Neural cell (in vitro differentiated cells): Measurements from ENCODE around the gene MVB12A. TPM values are rescaled to one million over a fixed set of nuclear protein-coding genes. Genes with fewer than 3 reads are reported as not detected.
A peak's percentile ranks its signal among the peaks of the same experiment; 100 is the strongest.

Experiments used
- H2AFZ ChIP-seq: fragments of 200-600, 300-800 bp; sonication (generic), shearing (Covaris generic); 2 replicates; pipeline ENCODE4 v1.6.0; 2014; ENCODE audit warnings: low read depth, mild to moderate bottlenecking, antibody characterized with exemption, low read length, moderate library complexity
- H3F3A ChIP-seq: fragments of 200-600 bp; shearing (Covaris generic); 2 replicates; pipeline ENCODE4 v1.6.1; 2016; ENCODE audit warnings: mild to moderate bottlenecking, moderate library complexity, mixed read lengths, antibody characterized with exemption, low read length; ENCODE audit not compliant: insufficient read depth, poor library complexity, severe bottlenecking
- H3K27ac ChIP-seq: fragments of 200-600, 300-800 bp; sonication (generic), shearing (Covaris generic); 2 replicates; pipeline ENCODE4 v1.5.1; 2014; ENCODE audit warnings: mild to moderate bottlenecking, low read length, moderate library complexity
- H3K27me3 ChIP-seq: fragments of 300-800, 200-600 bp; sonication (generic), shearing (Covaris generic); 2 replicates; pipeline ENCODE4 v1.6.0; 2014; ENCODE audit warnings: mild to moderate bottlenecking, low read depth, low read length, moderate library complexity; ENCODE audit not compliant: insufficient read depth
- H3K36me3 ChIP-seq: fragments of 300-800, 200-600 bp; sonication (generic), shearing (Covaris generic); 2 replicates; pipeline ENCODE4 v1.5.1; 2014; ENCODE audit warnings: mild to moderate bottlenecking, antibody characterized with exemption, low read length, moderate library complexity; ENCODE audit not compliant: insufficient read depth
- H3K4me2 ChIP-seq: fragments of 300-800, 200-600 bp; sonication (generic), shearing (Covaris generic); 2 replicates; pipeline ENCODE4 v1.6.0; 2014; ENCODE audit warnings: mild to moderate bottlenecking, low read length
- H3K4me3 ChIP-seq: fragments of 300-800, 200-600 bp; sonication (generic), shearing (Covaris generic); 2 replicates; pipeline ENCODE4 v1.5.1; 2014; ENCODE audit warnings: mild to moderate bottlenecking, low read length, moderate library complexity
- H3K79me2 ChIP-seq: fragments of 200-600 bp; shearing (Covaris generic); replicated peaks from 2 replicates; pipeline ENCODE4 v1.6.0; 2014; ENCODE audit warnings: mild to moderate bottlenecking, low read length, moderate library complexity; ENCODE audit not compliant: insufficient read depth
- H3K9ac ChIP-seq: fragments of 300-800, 200-600 bp; sonication (generic), shearing (Covaris generic); 2 replicates; pipeline ENCODE4 v1.6.1; 2016; ENCODE audit warnings: mild to moderate bottlenecking, low read length, mixed read lengths
- H3K9me2 ChIP-seq: fragments of 200-600 bp; shearing (Covaris generic); 2 replicates; pipeline ENCODE4 v1.6.1; 2016; ENCODE audit warnings: mild to moderate bottlenecking, low read length, mixed read lengths; ENCODE audit not compliant: insufficient read depth
- H3K9me3 ChIP-seq: fragments of 200-600, 300-800 bp; sonication (generic), shearing (Covaris generic); 2 replicates; pipeline ENCODE4 v1.6.1; 2016; ENCODE audit warnings: mild to moderate bottlenecking, mixed run types, low read length, moderate library complexity, mixed read lengths
- H4K20me1 ChIP-seq: fragments of 200-600 bp; shearing (Covaris generic); 2 replicates; pipeline ENCODE4 v1.6.1; 2016; ENCODE audit warnings: mild to moderate bottlenecking, mixed run types; ENCODE audit not compliant: insufficient read depth
- CTCF ChIP-seq: fragments of 450-650 bp; IDR thresholded peaks from 2 replicates; pipeline ENCODE4 v1.5.1; 2014; ENCODE audit warnings: antibody characterized with exemption, mild to moderate bottlenecking, moderate library complexity; ENCODE audit not compliant: poor library complexity, severe bottlenecking
- EP300 ChIP-seq: fragments of 450-650 bp; conservative IDR thresholded peaks from 2 replicates; pipeline ENCODE4 v1.6.1; 2014; ENCODE audit warnings: antibody characterized with exemption, mild to moderate bottlenecking, moderate library complexity; ENCODE audit not compliant: poor library complexity, severe bottlenecking
- EZH2 ChIP-seq: fragments of 200-600, 300-800 bp; shearing (Covaris generic), sonication (generic); IDR thresholded peaks from 2 replicates; pipeline ENCODE4 v1.6.1; 2014; ENCODE audit warnings: antibody characterized with exemption, low read length, borderline replicate concordance, mild to moderate bottlenecking; ENCODE audit not compliant: insufficient read depth, poor library complexity, severe bottlenecking
- MXI1 ChIP-seq: fragments of 450-650 bp; conservative IDR thresholded peaks from 2 replicates; pipeline ENCODE4 v1.6.1; 2014; ENCODE audit warnings: antibody characterized with exemption, mild to moderate bottlenecking; ENCODE audit not compliant: poor library complexity, severe bottlenecking
- POLR2AphosphoS5 ChIP-seq: IDR thresholded peaks from 2 replicates; pipeline ENCODE4 v1.6.1; 2012
- RAD21 ChIP-seq: fragments of 450-650 bp; conservative IDR thresholded peaks from 2 replicates; pipeline ENCODE4 v1.6.1; 2014; ENCODE audit warnings: antibody characterized with exemption, mild to moderate bottlenecking, moderate library complexity
- SMC3 ChIP-seq: fragments of 450-650 bp; conservative IDR thresholded peaks from 2 replicates; pipeline ENCODE4 v1.6.1; 2014; ENCODE audit warnings: antibody characterized with exemption, mild to moderate bottlenecking, moderate library complexity; ENCODE audit not compliant: poor library complexity
- TAF1 ChIP-seq: IDR thresholded peaks from 2 replicates; pipeline ENCODE4 v1.6.1; 2012; ENCODE audit warnings: low read depth
- polyA plus RNA-seq: library from polyadenylated mRNA; depleted of rRNA; stranded (reverse); fragments of >200 nt; gene quantifications from 2 replicates; pipeline ENCODE4 v1.2.3, GENCODE V29; 2014
- TF ChIP-seq, protein P1 (sequence below): IDR thresholded peaks from 2 replicates; pipeline ENCODE4 v1.6.1; 2012; ENCODE audit warnings: borderline replicate concordance

MVB12A gene
- polyA plus RNA-seq, 1 donor from 2014 or later = 43.8 TPM

GRCh38 chr19:17470068-17470841, 50.4 kb downstream of the MVB12A start, which contains the start of gene SLC27A1:
Gene SLC27A1, plus strand, starts transcription at chr19:17470524. Its CDS starts 17 bp downstream, at chr19:17470541.
- peak; percentile 16 for TF ChIP-seq EP300
- TF ChIP-seq EZH2 = no peak
- TF ChIP-seq RAD21 = no peak
- TF ChIP-seq, protein P1, sequence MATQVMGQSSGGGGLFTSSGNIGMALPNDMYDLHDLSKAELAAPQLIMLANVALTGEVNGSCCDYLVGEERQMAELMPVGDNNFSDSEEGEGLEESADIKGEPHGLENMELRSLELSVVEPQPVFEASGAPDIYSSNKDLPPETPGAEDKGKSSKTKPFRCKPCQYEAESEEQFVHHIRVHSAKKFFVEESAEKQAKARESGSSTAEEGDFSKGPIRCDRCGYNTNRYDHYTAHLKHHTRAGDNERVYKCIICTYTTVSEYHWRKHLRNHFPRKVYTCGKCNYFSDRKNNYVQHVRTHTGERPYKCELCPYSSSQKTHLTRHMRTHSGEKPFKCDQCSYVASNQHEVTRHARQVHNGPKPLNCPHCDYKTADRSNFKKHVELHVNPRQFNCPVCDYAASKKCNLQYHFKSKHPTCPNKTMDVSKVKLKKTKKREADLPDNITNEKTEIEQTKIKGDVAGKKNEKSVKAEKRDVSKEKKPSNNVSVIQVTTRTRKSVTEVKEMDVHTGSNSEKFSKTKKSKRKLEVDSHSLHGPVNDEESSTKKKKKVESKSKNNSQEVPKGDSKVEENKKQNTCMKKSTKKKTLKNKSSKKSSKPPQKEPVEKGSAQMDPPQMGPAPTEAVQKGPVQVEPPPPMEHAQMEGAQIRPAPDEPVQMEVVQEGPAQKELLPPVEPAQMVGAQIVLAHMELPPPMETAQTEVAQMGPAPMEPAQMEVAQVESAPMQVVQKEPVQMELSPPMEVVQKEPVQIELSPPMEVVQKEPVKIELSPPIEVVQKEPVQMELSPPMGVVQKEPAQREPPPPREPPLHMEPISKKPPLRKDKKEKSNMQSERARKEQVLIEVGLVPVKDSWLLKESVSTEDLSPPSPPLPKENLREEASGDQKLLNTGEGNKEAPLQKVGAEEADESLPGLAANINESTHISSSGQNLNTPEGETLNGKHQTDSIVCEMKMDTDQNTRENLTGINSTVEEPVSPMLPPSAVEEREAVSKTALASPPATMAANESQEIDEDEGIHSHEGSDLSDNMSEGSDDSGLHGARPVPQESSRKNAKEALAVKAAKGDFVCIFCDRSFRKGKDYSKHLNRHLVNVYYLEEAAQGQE = peak; percentile 68
- TF ChIP-seq TAF1 = peak; percentile 42
- peak; percentile 58 for TF ChIP-seq MXI1
- TF ChIP-seq CTCF = no peak
- TF ChIP-seq SMC3 = no peak
- TF ChIP-seq POLR2AphosphoS5 = peak; percentile 78
- Histone ChIP-seq H3K4me2 (peak within 1 kb of the TSS; percentile 61), H3K9me2 (no peaks in the 10 kb centered on the region), H3K27ac (peak within 1 kb of the TSS; percentile 65), H3F3A (no peaks in the 10 kb centered on the region), H3K36me3 (no peaks in the 10 kb centered on the region), H3K9me3 (no peaks in the 10 kb centered on the region), H3K79me2 (peaks cover 5% of the 10 kb centered on the region), H2AFZ (peak within 1 kb of the TSS; percentile 75), H4K20me1 (no peaks in the 10 kb centered on the region), H3K4me3 (peak within 1 kb of the TSS; percentile 80), H3K9ac (peak within 1 kb of the TSS; percentile 82), H3K27me3 (no peaks in the 10 kb centered on the region)

DNA sequence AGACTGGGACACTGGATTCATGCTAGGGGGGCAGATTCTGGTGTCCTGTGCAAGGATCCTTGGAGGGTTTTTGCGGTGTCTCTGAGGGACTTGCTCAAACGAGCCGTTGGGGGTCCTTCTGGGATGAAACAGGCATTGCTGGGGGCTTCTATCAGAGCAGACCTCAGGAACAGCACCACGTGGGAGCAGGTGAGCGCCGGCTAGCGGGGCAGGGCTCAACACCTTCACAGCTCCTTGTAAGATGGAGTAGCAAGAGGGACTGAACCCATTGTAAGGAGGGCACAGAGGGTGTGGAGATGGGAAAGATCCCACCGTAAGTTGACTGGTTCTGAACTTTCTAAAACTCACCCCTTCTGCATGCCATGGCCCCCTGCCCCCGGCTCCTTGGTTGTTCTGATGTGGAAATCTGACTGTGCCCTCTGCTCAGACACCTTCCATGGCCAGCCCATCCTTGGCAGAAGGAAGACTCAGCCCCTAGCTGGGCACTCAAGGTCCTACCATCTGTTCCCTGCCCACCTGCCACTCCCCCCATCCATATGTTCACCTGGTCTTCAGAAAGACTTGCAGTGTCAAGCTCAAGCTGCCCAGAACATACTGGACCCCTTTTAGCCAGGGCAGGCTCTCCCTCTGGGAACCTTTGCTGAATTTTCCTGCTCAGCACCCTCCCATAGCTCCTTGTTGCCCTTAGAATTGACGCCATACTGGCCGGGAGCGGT, 51.7 kb downstream of the MVB12A start:
- Histone ChIP-seq H3K4me2 (peak overlapping the region; percentile 61), H3K4me3 (peak overlapping the region; percentile 80), H4K20me1 (no peaks in the 10 kb centered on the region), H3K27me3 (no peaks in the 10 kb centered on the region), H3K9me3 (no peaks in the 10 kb centered on the region), H3K27ac (no peak overlapping the region), H3K79me2 (peaks cover 5% of the 10 kb centered on the region), H3K9me2 (no peaks in the 10 kb centered on the region), H2AFZ (no peak overlapping the region), H3K9ac (peak overlapping the region; percentile 82), H3K36me3 (no peaks in the 10 kb centered on the region), H3F3A (no peaks in the 10 kb centered on the region)
- TF ChIP-seq EZH2 = no peak
- TF ChIP-seq, protein P1 = no peak
- no peak for TF ChIP-seq TAF1
- TF ChIP-seq SMC3 = no peak
- no peak for TF ChIP-seq POLR2AphosphoS5
- no peak for TF ChIP-seq CTCF
- TF ChIP-seq RAD21 = no peak
- no peak for TF ChIP-seq MXI1
- TF ChIP-seq EP300 = no peak
